AG08395 (cell line): ENCODE measurements around the gene CELF4.
A peak's percentile ranks its signal among the peaks of the same experiment; 100 is the strongest.

ENCODE experiments used
- DNase-seq: peaks from one replicate; pipeline ENCODE4 v3.0.0; 2012; ENCODE audit warnings: mixed read lengths, low spot score

Gene CELF4

GRCh38 chr18:37547196-37547827 is 18.3 kb downstream of the CELF4 start:
- DNase-seq = no peak

- no peak for DNase-seq
These were observed 18.9 kb downstream of the CELF4 start for GRCh38 chr18:37546651-37547050.

- no peak for DNase-seq
These were observed 19.4 kb downstream of the CELF4 start for GRCh38 chr18:37546272-37546537.

- DNase-seq = no peak
These were observed 19.9 kb downstream of the CELF4 start for GRCh38 chr18:37545461-37546271.

GRCh38 chr18:37544713-37545112 is 20.9 kb downstream of the CELF4 start:
- no peak for DNase-seq

GRCh38 chr18:37544217-37544616 is 21.4 kb downstream of the CELF4 start:
- no peak for DNase-seq

GRCh38 chr18:37543321-37543720 is 22.3 kb downstream of the CELF4 start:
- no peak for DNase-seq

- DNase-seq = no peak
These were observed 24.1 kb downstream of the CELF4 start for GRCh38 chr18:37541517-37541916.

- no peak for DNase-seq
These were observed 25.0 kb downstream of the CELF4 start for GRCh38 chr18:37540424-37541138.

GRCh38 chr18:37539236-37539635 is 26.4 kb downstream of the CELF4 start:
- DNase-seq = no peak

GRCh38 chr18:37538526-37539205 is 26.9 kb downstream of the CELF4 start:
- DNase-seq = no peak

- peak; percentile 93 for DNase-seq
These were observed 27.6 kb downstream of the CELF4 start for GRCh38 chr18:37537868-37538525.

- no peak for DNase-seq
These were observed 28.9 kb downstream of the CELF4 start for GRCh38 chr18:37536656-37537055.

GRCh38 chr18:37535968-37536367 is 29.6 kb downstream of the CELF4 start:
- DNase-seq = peak; percentile 57

GRCh38 chr18:37534627-37535026 is 31.0 kb downstream of the CELF4 start:
- DNase-seq = no peak

- no peak for DNase-seq
These were observed 31.7 kb downstream of the CELF4 start for GRCh38 chr18:37533647-37534584.

- DNase-seq = no peak
These were observed 32.7 kb downstream of the CELF4 start for GRCh38 chr18:37532917-37533316.

- no peak for DNase-seq
These were observed 35.7 kb downstream of the CELF4 start for GRCh38 chr18:37529863-37530262.

- no peak for DNase-seq
These were observed 36.3 kb downstream of the CELF4 start for GRCh38 chr18:37529296-37529695.

GRCh38 chr18:37527395-37527794 is 38.2 kb downstream of the CELF4 start:
- DNase-seq = no peak

- DNase-seq = no peak
These were observed 40.4 kb downstream of the CELF4 start for GRCh38 chr18:37525262-37525585.
